Lower leg skin (tissue), 4 donors: ENCODE measurements around the gene ADIPOR1. TPM values are rescaled to one million over a fixed set of nuclear protein-coding genes. Genes with fewer than 3 reads are reported as not detected.
"Not testable (repeated sequence)": the region's sequence is repeated elsewhere in the genome, so short reads cannot be mapped to it uniquely, and the experiment has no call there.

ENCODE experiments used
- DNase-seq, 2 donors: peaks; one replicate each; pipeline ENCODE4 v3.0.0-alpha.2; 2019; ENCODE audit warnings: low spot score in 2 of 2
- H3K4me3 ChIP-seq: fragments of 200-600 bp; sonication (generic); 2 replicates; pipeline ENCODE4 v1.5.1; 2017; ENCODE audit warnings: mild to moderate bottlenecking, low read depth; ENCODE audit not compliant: poor library complexity, severe bottlenecking
- CTCF ChIP-seq, 3 donors: fragments of 450-650 bp; IDR thresholded peaks; one replicate each; pipeline ENCODE4 v1.5.1; 2016; ENCODE audit warnings: antibody characterized with exemption in 3 of 3, mild to moderate bottlenecking in 3 of 3, moderate library complexity in 2 of 3
- POLR2A ChIP-seq, 2 donors: fragments of 450-650 bp; IDR thresholded peaks; one replicate each; pipeline ENCODE4 v1.6.1; 2016 to 2017; ENCODE audit warnings: antibody characterized with exemption in 2 of 2, mild to moderate bottlenecking in 1 of 2, moderate library complexity in 1 of 2
- WGBS, 2 donors: methylation state at CpG; one replicate each; pipeline ENCODE4 v1.1.5; 2018; 5-methylcytosine and 5-hydroxymethylcytosine counted together
- intact Hi-C: fragments of 100-400 bp; cut with DNase I; formaldehyde crosslinking; loops from one replicate; pipeline ENCODE4 v1.15.0; 2023; ENCODE audit warnings: low total_unique reads
- total RNA-seq, 4 donors: library from RNA; depleted of rRNA; stranded (reverse); fragments of >200 nt; gene quantifications; one replicate each; pipeline ENCODE4 v1.1.0, GENCODE V29; 2016

The ADIPOR1 gene
- total RNA-seq, 4 donors from 2014 or later = 173 to 189 (median 176) TPM

GRCh38 chr1:202932476-202932875, 25.6 kb downstream of the ADIPOR1 start:
- TF ChIP-seq CTCF (IDR thresholded peaks at IDR 0.05) (no peak), POLR2A (IDR thresholded peaks at IDR 0.05) (no peak)
- H3K4me3 ChIP-seq = no peak overlapping the region
- intact Hi-C loops = no loop called here
- 85 to 93% methylated on average over 2 of the region's 2 CpGs for WGBS, 2 donors
- DNase-seq = no peak

- intact Hi-C loops = loop anchor here (5.0 kb wide), 1 partner anchor 40 kb away; the partner anchor contains the start of gene CYB5R1
- peak within 1 kb of the TSS; percentile 91 for H3K4me3 ChIP-seq
- TF ChIP-seq CTCF (IDR thresholded peaks at IDR 0.05) (peak in 1 of 3 donors; percentile 69), POLR2A (IDR thresholded peaks at IDR 0.05) (peak in 1 of 2 donors; percentile 52)
- peak; percentile 96 to 100 for DNase-seq
- WGBS, 2 donors = 1% methylated on average over 25 to 37 of the region's 57 CpGs
Observed at GRCh38 chr1:202926581-202927491, 31.3 kb downstream of the ADIPOR1 start, which contains the start of gene KLHL12. KLHL12 (minus strand) TSS chr1:202927234; CDS start chr1:202925162, 2,072 bp downstream.

- no peak overlapping the region for H3K4me3 ChIP-seq
- intact Hi-C loops = no loop called here
- no peak for DNase-seq
- TF ChIP-seq CTCF (IDR thresholded peaks at IDR 0.05) (no peak), POLR2A (IDR thresholded peaks at IDR 0.05) (no peak)
- 68 to 84% methylated on average over 3 of the region's 3 CpGs for WGBS, 2 donors
Observed at GRCh38 chr1:202923533-202923932, 34.6 kb downstream of the ADIPOR1 start.

GRCh38 chr1:202919615-202920014, 38.5 kb downstream of the ADIPOR1 start:
- DNase-seq = no peak
- intact Hi-C loops = no loop called here
- TF ChIP-seq CTCF (IDR thresholded peaks at IDR 0.05) = no peak
- TF ChIP-seq POLR2A (IDR thresholded peaks at IDR 0.05) = no peak
- no peak overlapping the region for H3K4me3 ChIP-seq

GRCh38 chr1:202915146-202915545, 43.0 kb downstream of the ADIPOR1 start:
- intact Hi-C loops = no loop called here
- no peak overlapping the region for H3K4me3 ChIP-seq
- DNase-seq = no peak
- TF ChIP-seq POLR2A (IDR thresholded peaks at IDR 0.05) (no peak), CTCF (IDR thresholded peaks at IDR 0.05) (no peak)

GRCh38 chr1:202912476-202912875, 45.6 kb downstream of the ADIPOR1 start:
- H3K4me3 ChIP-seq, intact Hi-C loops, DNase-seq: not testable (repeated sequence)
- 75 to 81% methylated on average over 4 of the region's 4 CpGs for WGBS, 2 donors
